Omental fat pad (tissue), 4 donors: ENCODE results near the gene MAP3K8. TPM values are rescaled to one million over a fixed set of nuclear protein-coding genes. Genes with fewer than 3 reads are reported as not detected.

Experiments
- ATAC-seq: fragments of 150-250 bp; one replicate; pipeline ENCODE4 v1.9.1; 2016; ENCODE audit warnings: mild to moderate bottlenecking, moderate library complexity; ENCODE audit not compliant: low FRiP score
- DNase-seq: peaks from one replicate; pipeline ENCODE4 v3.0.0-alpha.2; 2019; ENCODE audit warnings: low spot score
- total RNA-seq, 4 donors: library from RNA; depleted of rRNA; stranded (reverse); fragments of >200 nt; gene quantifications; one replicate each; pipeline ENCODE4 v1.1.0, GENCODE V29; 2016
- TF ChIP-seq, protein P1 (sequence below), 3 donors: fragments of 450-650 bp; IDR thresholded peaks; one replicate each; pipeline ENCODE4 v1.5.1; 2016 to 2017; ENCODE audit warnings: antibody characterized with exemption in 3 of 3, mild to moderate bottlenecking in 3 of 3, moderate library complexity in 2 of 3

MAP3K8 gene
- total RNA-seq, 4 donors from 2014 or later, result 52.3 to 113 (median 78.9) TPM

DNA sequence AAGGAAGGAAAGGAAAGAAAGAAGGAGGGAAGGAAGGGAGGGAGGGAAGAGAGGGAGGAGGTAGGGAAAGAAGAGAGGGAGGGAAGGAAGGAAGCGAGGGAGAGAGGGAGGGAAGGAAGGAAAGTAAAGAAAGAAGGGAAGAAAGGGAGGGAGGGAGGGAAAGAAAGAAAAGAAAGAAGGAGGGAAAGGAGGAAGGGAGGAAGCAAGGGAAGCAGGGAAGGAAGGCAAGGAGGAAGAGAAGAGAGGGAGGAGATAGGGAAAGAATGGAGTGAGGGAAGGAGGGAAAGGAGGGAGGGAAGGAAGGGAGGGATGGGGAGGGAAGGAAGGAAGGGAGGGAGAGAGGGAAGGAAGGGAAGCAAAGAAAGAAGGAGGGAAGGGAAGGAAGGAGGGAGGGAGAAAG is 65.8 kb downstream of the MAP3K8 start:
- DNase-seq (no peak), ATAC-seq (no peak)
- TF ChIP-seq, protein P1, sequence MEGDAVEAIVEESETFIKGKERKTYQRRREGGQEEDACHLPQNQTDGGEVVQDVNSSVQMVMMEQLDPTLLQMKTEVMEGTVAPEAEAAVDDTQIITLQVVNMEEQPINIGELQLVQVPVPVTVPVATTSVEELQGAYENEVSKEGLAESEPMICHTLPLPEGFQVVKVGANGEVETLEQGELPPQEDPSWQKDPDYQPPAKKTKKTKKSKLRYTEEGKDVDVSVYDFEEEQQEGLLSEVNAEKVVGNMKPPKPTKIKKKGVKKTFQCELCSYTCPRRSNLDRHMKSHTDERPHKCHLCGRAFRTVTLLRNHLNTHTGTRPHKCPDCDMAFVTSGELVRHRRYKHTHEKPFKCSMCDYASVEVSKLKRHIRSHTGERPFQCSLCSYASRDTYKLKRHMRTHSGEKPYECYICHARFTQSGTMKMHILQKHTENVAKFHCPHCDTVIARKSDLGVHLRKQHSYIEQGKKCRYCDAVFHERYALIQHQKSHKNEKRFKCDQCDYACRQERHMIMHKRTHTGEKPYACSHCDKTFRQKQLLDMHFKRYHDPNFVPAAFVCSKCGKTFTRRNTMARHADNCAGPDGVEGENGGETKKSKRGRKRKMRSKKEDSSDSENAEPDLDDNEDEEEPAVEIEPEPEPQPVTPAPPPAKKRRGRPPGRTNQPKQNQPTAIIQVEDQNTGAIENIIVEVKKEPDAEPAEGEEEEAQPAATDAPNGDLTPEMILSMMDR (IDR thresholded peaks at IDR 0.05), result no peak

DNA sequence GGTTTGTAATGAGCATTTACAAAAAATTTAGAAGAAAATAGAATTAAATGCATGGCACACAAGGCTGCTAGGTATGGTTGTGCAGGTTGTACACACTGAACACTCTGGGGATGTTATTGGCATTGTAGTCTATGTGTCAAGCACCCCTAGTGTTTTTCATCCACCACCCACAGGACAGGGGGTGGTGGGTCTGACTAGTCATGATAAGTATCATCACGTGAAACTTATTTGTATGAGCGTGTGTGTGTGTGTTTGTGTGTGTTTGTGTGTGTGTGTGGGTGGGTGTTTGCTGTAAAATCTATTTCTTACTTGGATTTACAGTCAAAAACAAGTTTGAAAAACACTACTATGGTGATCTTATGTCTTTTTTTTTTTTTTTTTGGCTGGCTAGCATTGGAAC is 66.5 kb downstream of the MAP3K8 start:
- TF ChIP-seq, protein P1 (IDR thresholded peaks at IDR 0.05), result no peak
- ATAC-seq, result no peak
- no peak for DNase-seq

DNA sequence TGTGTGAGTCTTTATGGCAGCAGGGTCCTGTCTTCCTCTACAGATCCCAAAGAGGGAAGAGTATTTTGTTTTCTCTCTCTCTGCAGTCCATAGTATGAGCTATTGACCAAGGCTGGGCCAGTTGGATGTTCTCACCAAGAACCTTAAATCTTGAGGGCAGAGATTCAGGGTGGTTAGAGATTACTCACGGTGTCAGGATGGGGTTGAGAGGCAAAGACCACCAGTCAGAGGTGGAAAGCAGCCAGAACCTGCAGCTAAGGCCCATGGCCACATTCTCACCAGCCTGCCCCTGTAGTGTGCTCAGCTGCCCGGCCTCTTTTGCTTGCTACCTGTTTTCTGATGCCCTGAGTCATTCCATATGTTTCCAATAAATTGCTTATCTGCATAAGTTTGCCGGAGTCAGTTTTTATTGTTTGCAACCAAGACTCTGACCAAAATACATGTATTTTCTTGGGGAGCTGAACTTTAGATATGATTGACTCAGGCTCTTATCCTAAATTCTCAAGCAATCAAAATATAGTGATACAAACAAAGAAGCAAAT is 67.0 kb downstream of the MAP3K8 start:
- TF ChIP-seq, protein P1 (IDR thresholded peaks at IDR 0.05), result no peak
- no peak for ATAC-seq
- no peak for DNase-seq

DNA sequence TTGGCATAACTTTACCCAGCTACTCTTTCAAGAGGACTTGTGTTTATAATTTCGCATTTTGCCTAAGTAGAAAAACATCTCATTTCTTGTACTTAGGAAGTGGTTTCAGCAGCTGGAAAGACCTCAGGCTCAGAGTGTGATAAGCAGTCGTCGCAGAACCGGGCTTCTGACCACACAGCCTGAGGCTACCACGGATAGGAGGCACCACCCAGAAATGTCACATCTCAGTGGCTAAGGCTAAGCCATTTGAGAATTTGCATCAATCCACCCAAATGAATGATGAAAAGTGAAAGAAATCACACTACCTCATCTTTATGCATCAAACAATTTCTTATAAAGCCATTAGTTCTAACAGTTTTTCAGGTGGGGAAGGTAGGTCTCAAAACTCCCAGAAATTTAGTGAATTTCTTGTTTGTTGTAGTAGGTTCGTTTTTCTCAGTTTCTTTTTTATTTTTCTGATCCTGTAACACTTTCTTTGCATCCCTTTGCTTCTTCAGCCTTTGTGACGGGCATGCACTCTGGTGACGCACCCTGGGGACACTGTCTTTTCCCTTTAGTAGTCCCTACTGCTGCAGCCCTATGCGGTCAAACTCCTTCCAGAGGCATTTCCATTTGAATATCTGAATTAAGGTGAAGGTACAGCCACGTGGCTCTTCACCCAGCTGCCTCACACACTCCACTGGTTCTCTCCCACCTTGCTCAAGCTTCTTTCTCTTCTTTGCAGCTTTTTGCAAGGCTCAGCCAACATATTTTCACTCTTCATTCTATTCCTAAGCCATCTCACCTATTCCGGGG is 68.5 kb downstream of the MAP3K8 start:
- ATAC-seq (no peak), DNase-seq (no peak)
- TF ChIP-seq, protein P1 (IDR thresholded peaks at IDR 0.05), result no peak

DNA sequence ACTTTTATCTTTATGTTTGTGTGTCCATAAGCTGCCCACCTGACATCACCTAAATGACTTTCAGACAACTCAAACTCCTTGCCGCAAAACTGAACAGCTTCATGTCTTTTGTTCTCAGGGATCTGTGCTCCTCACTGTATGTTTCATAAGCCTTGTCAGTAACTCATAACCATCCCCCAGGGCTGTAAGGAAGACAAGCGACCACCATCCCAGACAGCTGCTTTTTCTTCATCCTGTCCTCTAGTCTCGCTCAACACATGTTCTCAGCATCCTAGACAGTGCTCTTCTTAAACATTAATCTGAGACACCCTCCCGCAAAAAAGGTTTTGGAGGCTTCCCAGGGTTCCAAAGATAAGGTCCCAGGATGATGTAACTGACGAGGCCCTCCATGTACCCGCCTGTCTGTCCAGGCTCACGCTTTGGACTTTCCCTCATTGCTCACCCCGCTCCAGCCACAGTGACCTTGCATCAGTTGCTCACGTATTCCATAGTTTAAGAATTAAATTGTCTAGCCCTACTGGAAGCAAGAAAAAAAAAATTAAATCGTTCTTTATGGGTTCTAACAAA is 69.8 kb downstream of the MAP3K8 start:
- ATAC-seq, result no peak
- TF ChIP-seq, protein P1 (IDR thresholded peaks at IDR 0.05), result no peak
- DNase-seq, result no peak

DNA sequence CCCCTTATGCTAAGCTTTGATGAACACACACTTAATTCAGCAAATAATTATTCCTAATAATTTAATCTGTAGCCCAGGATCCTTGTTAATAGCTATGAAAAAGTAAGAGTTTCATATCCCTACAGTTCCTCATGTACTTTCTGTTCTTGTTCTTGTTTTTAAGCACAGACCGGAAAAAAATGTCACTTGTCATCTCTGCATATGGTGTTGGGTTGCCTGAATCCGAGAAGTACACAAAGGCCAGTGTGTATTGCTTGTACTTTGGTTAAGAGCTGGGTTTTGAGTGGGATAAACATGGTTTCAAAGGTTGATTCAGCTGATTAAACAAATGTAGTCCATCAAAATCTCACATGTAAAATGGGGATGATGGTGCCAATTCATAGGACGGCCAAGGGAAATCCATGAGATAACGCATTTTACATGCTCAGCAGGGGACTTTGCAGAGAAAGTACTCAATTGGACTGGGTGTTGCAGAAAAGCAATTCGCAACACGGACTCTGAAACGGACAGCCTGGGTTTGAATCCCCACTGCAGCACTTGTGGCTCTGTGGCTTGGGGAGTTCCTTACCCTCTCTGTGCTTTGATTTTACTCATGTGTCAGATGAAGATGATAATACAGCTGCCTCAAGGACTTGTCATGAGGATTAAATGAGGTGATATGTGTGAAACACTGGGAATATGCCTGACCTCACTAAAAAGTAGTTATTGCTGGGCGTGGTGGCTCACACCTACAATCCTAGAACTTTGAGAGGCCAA is 71.7 kb downstream of the MAP3K8 start:
- ATAC-seq, result no peak
- TF ChIP-seq, protein P1 (IDR thresholded peaks at IDR 0.05), result no peak
- DNase-seq, result no peak
